SK-N-SH (cell line): Measurements from ENCODE around the gene EFCAB13.

Experiments used
- ELF1 ChIP-seq: IDR thresholded peaks from 2 replicates; pipeline ENCODE4 v1.4.0; 2012
- EP300 ChIP-seq, 2 experiments: IDR thresholded peaks; 2 replicates each; pipeline versions ENCODE4 v1.4.0 to v1.6.1; 2012; ENCODE audit warnings: borderline replicate concordance in 1 of 2, low read depth in 1 of 2, low read length in 1 of 2
- IRF3 ChIP-seq: fragments of 150-350 bp; IDR thresholded peaks from 2 replicates; pipeline ENCODE4 v1.6.1; 2016; ENCODE audit warnings: mild to moderate bottlenecking, low read depth, low read length
- POLR2AphosphoS5 ChIP-seq: IDR thresholded peaks from 2 replicates; pipeline ENCODE4 v1.6.1; 2012; ENCODE audit warnings: low read depth, low read length
- RCOR1 ChIP-seq: fragments of 150-350 bp; IDR thresholded peaks from 2 replicates; pipeline ENCODE4 v1.6.1; 2017; ENCODE audit warnings: antibody characterized with exemption, low read length
- RFX5 ChIP-seq: IDR thresholded peaks from 2 replicates; pipeline ENCODE4 v1.6.1; 2012; ENCODE audit warnings: mild to moderate bottlenecking, improper control_type of control experiment, low read length
- TF ChIP-seq, protein P1 (sequence below): fragments of 200-600 bp; sonication (generic); IDR thresholded peaks from 2 replicates; pipeline ENCODE4 v1.6.1; 2017; ENCODE audit warnings: antibody characterized with exemption, mild to moderate bottlenecking, moderate library complexity

GRCh38 chr17:47288531-47289116, 35.1 kb upstream of the EFCAB13 start:
- TF ChIP-seq, protein P1, sequence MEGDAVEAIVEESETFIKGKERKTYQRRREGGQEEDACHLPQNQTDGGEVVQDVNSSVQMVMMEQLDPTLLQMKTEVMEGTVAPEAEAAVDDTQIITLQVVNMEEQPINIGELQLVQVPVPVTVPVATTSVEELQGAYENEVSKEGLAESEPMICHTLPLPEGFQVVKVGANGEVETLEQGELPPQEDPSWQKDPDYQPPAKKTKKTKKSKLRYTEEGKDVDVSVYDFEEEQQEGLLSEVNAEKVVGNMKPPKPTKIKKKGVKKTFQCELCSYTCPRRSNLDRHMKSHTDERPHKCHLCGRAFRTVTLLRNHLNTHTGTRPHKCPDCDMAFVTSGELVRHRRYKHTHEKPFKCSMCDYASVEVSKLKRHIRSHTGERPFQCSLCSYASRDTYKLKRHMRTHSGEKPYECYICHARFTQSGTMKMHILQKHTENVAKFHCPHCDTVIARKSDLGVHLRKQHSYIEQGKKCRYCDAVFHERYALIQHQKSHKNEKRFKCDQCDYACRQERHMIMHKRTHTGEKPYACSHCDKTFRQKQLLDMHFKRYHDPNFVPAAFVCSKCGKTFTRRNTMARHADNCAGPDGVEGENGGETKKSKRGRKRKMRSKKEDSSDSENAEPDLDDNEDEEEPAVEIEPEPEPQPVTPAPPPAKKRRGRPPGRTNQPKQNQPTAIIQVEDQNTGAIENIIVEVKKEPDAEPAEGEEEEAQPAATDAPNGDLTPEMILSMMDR = no peak
- no peak for TF ChIP-seq RCOR1
- no peak for TF ChIP-seq POLR2AphosphoS5
- TF ChIP-seq RFX5 = no peak
- no peak for TF ChIP-seq EP300 (IDR thresholded peaks at IDR 0.05; ENCODE audit: borderline replicate concordance in 1 of 2, low read depth in 1 of 2, low read length in 1 of 2)
- no peak for TF ChIP-seq IRF3
- TF ChIP-seq ELF1 = no peak
